Sigmoid colon (tissue), 7 donors: ENCODE data around the gene ABLIM2. TPM values are rescaled to one million over a fixed set of nuclear protein-coding genes. Genes with fewer than 3 reads are reported as not detected.

Source experiments
- DNase-seq: peaks from one replicate; pipeline ENCODE4 v3.0.0-alpha.2; 2019
- H3K27ac ChIP-seq, 4 donors: fragments of 200-600 bp; sonication (generic); one replicate each; pipeline ENCODE4 v1.5.1; 2016 to 2019; ENCODE audit warnings: mild to moderate bottlenecking in 1 of 4
- H3K27me3 ChIP-seq, 3 donors: fragments of 200-600 bp; sonication (generic); one replicate each; pipeline ENCODE4 v1.5.1; 2019; ENCODE audit warnings: mild to moderate bottlenecking in 1 of 3
- H3K36me3 ChIP-seq, 4 donors: fragments of 200-600 bp; sonication (generic); one replicate each; pipeline ENCODE4 v1.5.1; 2016 to 2019
- H3K4me1 ChIP-seq, 4 donors: fragments of 200-600 bp; sonication (generic); one replicate each; pipeline ENCODE4 v1.5.1; 2017 to 2019
- H3K4me3 ChIP-seq, 4 donors: fragments of 200-600 bp; sonication (generic); one replicate each; pipeline ENCODE4 v1.5.1; 2017 to 2019; ENCODE audit warnings: mild to moderate bottlenecking in 2 of 4, moderate library complexity in 1 of 4
- H3K9me3 ChIP-seq, 4 donors: fragments of 200-600 bp in 3 of 4; sonication (generic) in 3 of 4; one replicate each; pipeline versions ENCODE4 v1.5.1 to v1.6.1; 2013 to 2019
- CTCF ChIP-seq, 4 experiments: fragments of 450-650 bp in 3 of 4; fragments of 200-600 bp in 1 of 4; IDR thresholded peaks; one replicate each; pipeline ENCODE4 v1.5.1; 2016 to 2019; ENCODE audit warnings: antibody characterized with exemption in 4 of 4, mild to moderate bottlenecking in 3 of 4, moderate library complexity in 2 of 4
- EP300 ChIP-seq, 4 donors: sonication (generic); formaldehyde crosslinking; IDR thresholded peaks; one replicate each; pipeline ENCODE4 v1.6.1; 2017; ENCODE audit warnings: antibody characterized with exemption in 4 of 4
- POLR2A ChIP-seq, 2 donors: fragments of 450-650 bp; IDR thresholded peaks; one replicate each; pipeline ENCODE4 v1.6.1; 2016; ENCODE audit warnings: antibody characterized with exemption in 2 of 2, mild to moderate bottlenecking in 2 of 2, moderate library complexity in 2 of 2
- POLR2AphosphoS5 ChIP-seq, 4 donors: sonication (generic); formaldehyde crosslinking; IDR thresholded peaks; one replicate each; pipeline ENCODE4 v1.6.1; 2017; ENCODE audit warnings: antibody characterized with exemption in 4 of 4
- whole genome bisulfite sequencing, 2 donors: extraction: QIAGEN DNeasy Blood & Tissue Kit; methylation state at CpG; one replicate each; pipeline ENCODE4 v1.1.7; 2013; 5-methylcytosine and 5-hydroxymethylcytosine counted together
- intact Hi-C: fragments of 100-400 bp; cut with DNase I; formaldehyde crosslinking; loops from one replicate; pipeline ENCODE4 v1.15.1; 2023
- polyA plus RNA-seq, 3 donors: library from polyadenylated mRNA; stranded (reverse); fragments of 200-250 nt; gene quantifications; one replicate each; pipeline ENCODE4 v1.2.3, GENCODE V29; 2013
- total RNA-seq, 4 donors: library from RNA; depleted of rRNA; stranded (reverse); fragments of >200 nt; gene quantifications; one replicate each; pipeline ENCODE4 v1.1.0, GENCODE V29; 2016
- donor health status: healthy with polysubstance abuse.
- donor health status: Bipolar disorder and iron deficiency.
- donor health status: healthy.

The ABLIM2 gene
- total and polyA plus RNA-seq, 7 donors = 3.1 to 15.0 (median 7.4) TPM

- H3K9me3 ChIP-seq = peaks cover 0 to 7% (median 1%) of the 10 kb centered on the region in 4 donors
- no peaks in the 10 kb centered on the region for H3K36me3 ChIP-seq
- no peaks in the 10 kb centered on the region for H3K4me1 ChIP-seq
- no peak overlapping the region for H3K4me3 ChIP-seq
- intact Hi-C loops = no loop called here
- H3K27me3 ChIP-seq = peaks cover 0 to 8% (median 0%) of the 10 kb centered on the region in 3 donors
- no peak overlapping the region for H3K27ac ChIP-seq
- DNase-seq = no peak
- TF ChIP-seq CTCF (IDR thresholded peaks at IDR 0.05) (no peak), EP300 (IDR thresholded peaks at IDR 0.05) (no peak)
- 76 to 87% methylated on average over 5 of the region's 5 CpGs for WGBS, 2 donors
These were observed 10.4 kb upstream of the ABLIM2 start for GRCh38 chr4:8168832-8169598.

GRCh38 chr4:8168232-8168631 is 9.6 kb upstream of the ABLIM2 start:
- Histone ChIP-seq H3K9me3 (peaks cover 0 to 7% (median 1%) of the 10 kb centered on the region in 4 donors), H3K4me1 (no peaks in the 10 kb centered on the region), H3K36me3 (no peaks in the 10 kb centered on the region), H3K27me3 (peaks cover 0 to 9% (median 0%) of the 10 kb centered on the region in 3 donors), H3K27ac (no peak overlapping the region), H3K4me3 (no peak overlapping the region)
- 90 to 92% methylated on average over 1 of the region's 1 CpG for WGBS, 2 donors
- intact Hi-C loops = no loop called here
- DNase-seq = no peak
- TF ChIP-seq POLR2A (IDR thresholded peaks at IDR 0.05) (no peak), CTCF (IDR thresholded peaks at IDR 0.05) (no peak), EP300 (IDR thresholded peaks at IDR 0.05) (no peak), POLR2AphosphoS5 (IDR thresholded peaks at IDR 0.05) (no peak)

- Histone ChIP-seq H3K4me1 (no peaks in the 10 kb centered on the region), H3K27me3 (peaks cover 0 to 10% (median 0%) of the 10 kb centered on the region in 3 donors), H3K27ac (no peak overlapping the region), H3K36me3 (no peaks in the 10 kb centered on the region), H3K4me3 (no peak overlapping the region), H3K9me3 (peaks cover 0 to 7% (median 1%) of the 10 kb centered on the region in 4 donors)
- intact Hi-C loops = no loop called here
- TF ChIP-seq POLR2AphosphoS5 (IDR thresholded peaks at IDR 0.05) (no peak), EP300 (IDR thresholded peaks at IDR 0.05) (no peak), CTCF (IDR thresholded peaks at IDR 0.05) (no peak), POLR2A (IDR thresholded peaks at IDR 0.05) (no peak)
- WGBS, 2 donors = 35 to 64% methylated on average over 2 of the region's 2 CpGs
- no peak for DNase-seq
These were observed 9.2 kb upstream of the ABLIM2 start for GRCh38 chr4:8167815-8168214.

- no peak for DNase-seq
- Histone ChIP-seq H3K4me1 (no peaks in the 10 kb centered on the region), H3K36me3 (no peaks in the 10 kb centered on the region), H3K27ac (no peak overlapping the region), H3K9me3 (peaks cover 0 to 7% (median 1%) of the 10 kb centered on the region in 4 donors), H3K27me3 (peaks cover 0 to 10% (median 0%) of the 10 kb centered on the region in 3 donors), H3K4me3 (no peak overlapping the region)
- no peak for TF ChIP-seq EP300 (IDR thresholded peaks at IDR 0.05)
- TF ChIP-seq CTCF (IDR thresholded peaks at IDR 0.05) = no peak
- no peak for TF ChIP-seq POLR2AphosphoS5 (IDR thresholded peaks at IDR 0.05)
- TF ChIP-seq POLR2A (IDR thresholded peaks at IDR 0.05) = no peak
- WGBS, 2 donors = 49 to 61% methylated on average over 2 of the region's 2 CpGs
- intact Hi-C loops = no loop called here
These were observed 8.7 kb upstream of the ABLIM2 start for GRCh38 chr4:8167291-8167690.
